ENCODE results near the gene FZR1. TPM values are rescaled to one million over a fixed set of nuclear protein-coding genes. Genes with fewer than 3 reads are reported as not detected.

The FZR1 gene
- total RNA-seq, 1 donor from 2014 or later: 25.5 TPM

DNA sequence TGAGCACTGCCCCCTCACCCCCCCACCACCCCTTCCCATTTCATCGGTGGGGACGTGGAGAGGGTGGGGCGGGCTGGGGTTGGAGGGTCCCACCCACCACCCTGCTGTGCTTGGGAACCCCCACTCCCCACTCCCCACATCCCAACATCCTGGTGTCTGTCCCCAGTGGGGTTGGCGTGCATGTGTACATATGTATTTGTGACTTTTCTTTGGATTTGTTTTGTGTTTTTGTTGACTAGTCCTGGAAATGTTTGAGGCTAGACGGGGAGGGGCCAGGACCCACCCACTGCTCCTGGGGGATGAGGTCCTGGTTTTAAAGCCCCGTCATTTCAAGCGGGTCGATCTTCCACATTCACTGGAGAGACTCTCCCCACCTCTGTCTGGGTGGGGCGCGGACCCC lies 29.9 kb downstream of the FZR1 start:
- H3K36me3 ChIP-seq (ENCODE audit: control insufficient read depth, insufficient read depth, low read length): peaks cover 23% of the 10 kb centered on the region
- DNase-seq (ENCODE audit: low read depth) (no peak), FAIRE-seq (no peak)
- no peaks in the 10 kb centered on the region for H3K27me3 ChIP-seq (ENCODE audit: control insufficient read depth, insufficient read depth, low read length)
- no peak for TF ChIP-seq CTCF (IDR thresholded peaks at IDR 0.05; ENCODE audit: insufficient read depth, low read length, severe bottlenecking)
- no peak overlapping the region for H3K4me3 ChIP-seq (ENCODE audit: low read depth, low read length)

GRCh38 chr19:3536429-3537100 lies 30.5 kb downstream of the FZR1 start:
- peaks cover 21% of the 10 kb centered on the region for H3K36me3 ChIP-seq (ENCODE audit: control insufficient read depth, insufficient read depth, low read length)
- no peak for DNase-seq (ENCODE audit: low read depth)
- TF ChIP-seq CTCF (IDR thresholded peaks at IDR 0.05; ENCODE audit: insufficient read depth, low read length, severe bottlenecking): no peak
- no peak for FAIRE-seq
- no peak overlapping the region for H3K4me3 ChIP-seq (ENCODE audit: low read depth, low read length)
- no peaks in the 10 kb centered on the region for H3K27me3 ChIP-seq (ENCODE audit: control insufficient read depth, insufficient read depth, low read length)

GRCh38 chr19:3537101-3537437 lies 31.0 kb downstream of the FZR1 start:
- Histone ChIP-seq H3K4me3 (ENCODE audit: low read depth, low read length) (no peak overlapping the region), H3K36me3 (ENCODE audit: control insufficient read depth, insufficient read depth, low read length) (peaks cover 19% of the 10 kb centered on the region), H3K27me3 (ENCODE audit: control insufficient read depth, insufficient read depth, low read length) (no peaks in the 10 kb centered on the region)
- DNase-seq (ENCODE audit: low read depth): no peak
- TF ChIP-seq CTCF (IDR thresholded peaks at IDR 0.05; ENCODE audit: insufficient read depth, low read length, severe bottlenecking): no peak
- FAIRE-seq: no peak

- Histone ChIP-seq H3K4me3 (ENCODE audit: low read depth, low read length) (no peak overlapping the region), H3K36me3 (ENCODE audit: control insufficient read depth, insufficient read depth, low read length) (peaks cover 18% of the 10 kb centered on the region), H3K27me3 (ENCODE audit: control insufficient read depth, insufficient read depth, low read length) (no peaks in the 10 kb centered on the region)
- FAIRE-seq: no peak
- DNase-seq (ENCODE audit: low read depth): no peak
- no peak for TF ChIP-seq CTCF (IDR thresholded peaks at IDR 0.05; ENCODE audit: insufficient read depth, low read length, severe bottlenecking)
These were observed 31.5 kb downstream of the FZR1 start for GRCh38 chr19:3537438-3538240.

- FAIRE-seq (no peak), DNase-seq (ENCODE audit: low read depth) (no peak)
- no peaks in the 10 kb centered on the region for H3K27me3 ChIP-seq (ENCODE audit: control insufficient read depth, insufficient read depth, low read length)
- peaks cover 16% of the 10 kb centered on the region for H3K36me3 ChIP-seq (ENCODE audit: control insufficient read depth, insufficient read depth, low read length)
- no peak overlapping the region for H3K4me3 ChIP-seq (ENCODE audit: low read depth, low read length)
- TF ChIP-seq CTCF (IDR thresholded peaks at IDR 0.05; ENCODE audit: insufficient read depth, low read length, severe bottlenecking): no peak
These were observed 32.3 kb downstream of the FZR1 start for GRCh38 chr19:3538258-3538929.
